Spleen (tissue), 11 donors: ENCODE data around the gene SAT1. TPM values are rescaled to one million over a fixed set of nuclear protein-coding genes. Genes with fewer than 3 reads are reported as not detected.

Experiments used
- DNase-seq: peaks from one replicate; pipeline ENCODE4 v3.0.0-alpha.2; 2020
- H3K27ac ChIP-seq, 8 donors: fragments of 200-600 bp; sonication (generic) in 7 of 8; 1 replicate in 4 of 8; 2 replicates in 4 of 8; pipeline versions ENCODE4 v1.5.0 to v1.8.0; 2016 to 2021; ENCODE audit warnings: inconsistent platforms in 4 of 8, mild to moderate bottlenecking in 4 of 8, moderate library complexity in 1 of 8
- H3K27me3 ChIP-seq, 7 donors: fragments of 200-600 bp; sonication (generic) in 6 of 7; replicated peaks in 1 of 7; 1 replicate in 4 of 7; 2 replicates in 3 of 7; pipeline versions ENCODE4 v1.5.0 to v1.8.0; 2016 to 2021; ENCODE audit warnings: inconsistent platforms in 3 of 7, mild to moderate bottlenecking in 1 of 7
- H3K36me3 ChIP-seq, 6 donors: fragments of 200-600 bp; sonication (generic) in 5 of 6; 1 replicate in 4 of 6; 2 replicates in 2 of 6; pipeline versions ENCODE4 v1.5.0 to v1.8.0; 2016 to 2021; ENCODE audit warnings: inconsistent platforms in 2 of 6
- H3K4me1 ChIP-seq, 6 donors: fragments of 200-600 bp; sonication (generic) in 5 of 6; 1 replicate in 3 of 6; 2 replicates in 3 of 6; pipeline versions ENCODE4 v1.5.0 to v1.8.0; 2016 to 2021; ENCODE audit warnings: inconsistent platforms in 3 of 6
- H3K4me3 ChIP-seq, 8 donors: fragments of 200-600 bp; sonication (generic) in 7 of 8; 1 replicate in 4 of 8; 2 replicates in 4 of 8; pipeline versions ENCODE4 v1.5.0 to v1.8.0; 2016 to 2021; ENCODE audit warnings: inconsistent platforms in 4 of 8, mild to moderate bottlenecking in 4 of 8, moderate library complexity in 2 of 8
- H3K9me3 ChIP-seq, 8 donors: fragments of 200-600 bp; sonication (generic) in 7 of 8; 1 replicate in 4 of 8; 2 replicates in 4 of 8; pipeline versions ENCODE4 v1.5.0 to v1.8.0; 2016 to 2021; ENCODE audit warnings: inconsistent platforms in 4 of 8
- POLR2A ChIP-seq, 3 donors: fragments of 450-650 bp; IDR thresholded peaks; one replicate each; pipeline ENCODE4 v1.5.1; 2017; ENCODE audit warnings: antibody characterized with exemption in 3 of 3, mild to moderate bottlenecking in 1 of 3
- POLR2AphosphoS5 ChIP-seq, 3 donors: sonication (generic); formaldehyde crosslinking; IDR thresholded peaks; one replicate each; pipeline ENCODE4 v1.5.1; 2017; ENCODE audit warnings: antibody characterized with exemption in 3 of 3
- WGBS, 5 donors: extraction: QIAGEN DNeasy Blood & Tissue Kit in 3 of 5; methylation state at CpG; one replicate each; pipeline versions ENCODE4 v1.1.5 to v1.1.7; 2013 to 2018; 5-methylcytosine and 5-hydroxymethylcytosine counted together
- intact Hi-C: fragments of 100-400 bp; cut with DNase I; formaldehyde crosslinking; loops from one replicate; pipeline ENCODE4 v1.15.0; 2023; ENCODE audit warnings: low total_unique reads
- polyA plus RNA-seq, 3 donors: library from polyadenylated mRNA; stranded (reverse); fragments of 200-250 nt; gene quantifications; one replicate each; pipeline ENCODE4 v1.2.1, GENCODE V29; 2013
- total RNA-seq, 7 donors: library from RNA; depleted of rRNA in 3 of 7; stranded (reverse); fragments of >200 nt in 3 of 7; fragmentation: NEBNext Ultra II Directional in 4 of 7; extraction: Animal tissue kit (Norgen Biotek cat#: 25700) in 4 of 7; gene quantifications; one replicate each; pipeline versions ENCODE4 v1.1.0 to v1.2.1, GENCODE V29; 2016 to 2021
- TF ChIP-seq, protein P1 (sequence below), 11 experiments: fragments of 200-600 bp in 7 of 11; fragments of 450-650 bp in 4 of 11; sonication (generic) in 4 of 11; IDR thresholded peaks in 8 of 11; conservative IDR thresholded peaks in 3 of 11; 1 replicate in 7 of 11; 2 replicates in 4 of 11; pipeline versions ENCODE4 v1.4.0 to v1.8.0; 2016 to 2021; ENCODE audit warnings: antibody characterized with exemption in 11 of 11, inconsistent platforms in 4 of 11, mild to moderate bottlenecking in 1 of 11
- donor health status: healthy with polysubstance abuse.
- donor health status: DM: no; HTN: no; CAD: no; lungs with moderate emphysema.
- donor health status: DM: no; HTN: no; CAD: no.
- donor health status: Bipolar disorder and iron deficiency.
- donor health status: healthy.
- donor health status: DM: no; HTN: no; CAD: no.
- donor health status: DM: yes; HTN: yes; CAD: no.

Gene SAT1
- total and polyA plus RNA-seq, 10 donors, result 714 to 2,832 (median 981) TPM

DNA sequence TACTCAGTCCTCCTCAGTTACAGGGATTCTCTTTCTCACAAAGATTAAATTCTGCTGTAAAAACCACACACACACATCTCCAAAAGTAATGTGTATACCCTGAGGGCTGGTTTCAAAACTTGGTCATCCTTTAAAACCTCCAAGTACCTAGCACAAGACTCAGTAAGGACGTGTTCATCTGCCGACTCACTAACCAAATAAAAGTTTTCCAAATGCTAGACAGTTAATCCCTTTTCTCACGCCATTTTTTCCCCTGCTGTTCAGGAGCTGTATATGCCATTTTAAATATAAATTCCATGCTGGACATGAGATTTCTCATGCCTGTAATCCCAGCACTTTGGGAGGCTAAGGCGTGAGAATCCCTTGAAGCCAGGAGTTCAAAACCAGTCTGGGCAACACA is 3.9 kb upstream of the SAT1 start:
- Histone ChIP-seq H3K36me3 (no peaks in the 10 kb centered on the region), H3K9me3 (peaks cover 0 to 5% (median 0%) of the 10 kb centered on the region in 8 donors), H3K27me3 (no peaks in the 10 kb centered on the region), H3K4me1 (peaks cover 2 to 22% (median 9%) of the 10 kb centered on the region in 6 donors), H3K27ac (no peak overlapping the region), H3K4me3 (no peak overlapping the region)
- WGBS, 5 donors, result 77 to 93% (median 80%) methylated on average over 4 of the region's 4 CpGs
- DNase-seq, result no peak
- TF ChIP-seq, protein P1, sequence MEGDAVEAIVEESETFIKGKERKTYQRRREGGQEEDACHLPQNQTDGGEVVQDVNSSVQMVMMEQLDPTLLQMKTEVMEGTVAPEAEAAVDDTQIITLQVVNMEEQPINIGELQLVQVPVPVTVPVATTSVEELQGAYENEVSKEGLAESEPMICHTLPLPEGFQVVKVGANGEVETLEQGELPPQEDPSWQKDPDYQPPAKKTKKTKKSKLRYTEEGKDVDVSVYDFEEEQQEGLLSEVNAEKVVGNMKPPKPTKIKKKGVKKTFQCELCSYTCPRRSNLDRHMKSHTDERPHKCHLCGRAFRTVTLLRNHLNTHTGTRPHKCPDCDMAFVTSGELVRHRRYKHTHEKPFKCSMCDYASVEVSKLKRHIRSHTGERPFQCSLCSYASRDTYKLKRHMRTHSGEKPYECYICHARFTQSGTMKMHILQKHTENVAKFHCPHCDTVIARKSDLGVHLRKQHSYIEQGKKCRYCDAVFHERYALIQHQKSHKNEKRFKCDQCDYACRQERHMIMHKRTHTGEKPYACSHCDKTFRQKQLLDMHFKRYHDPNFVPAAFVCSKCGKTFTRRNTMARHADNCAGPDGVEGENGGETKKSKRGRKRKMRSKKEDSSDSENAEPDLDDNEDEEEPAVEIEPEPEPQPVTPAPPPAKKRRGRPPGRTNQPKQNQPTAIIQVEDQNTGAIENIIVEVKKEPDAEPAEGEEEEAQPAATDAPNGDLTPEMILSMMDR (IDR thresholded peaks at IDR 0.05 in 8 of 11, conservative IDR thresholded peaks at IDR 0.05 in 3 of 11), result no peak
- TF ChIP-seq POLR2A (IDR thresholded peaks at IDR 0.05) (no peak), POLR2AphosphoS5 (IDR thresholded peaks at IDR 0.05) (no peak)
- intact Hi-C loops, result no loop called here

DNA sequence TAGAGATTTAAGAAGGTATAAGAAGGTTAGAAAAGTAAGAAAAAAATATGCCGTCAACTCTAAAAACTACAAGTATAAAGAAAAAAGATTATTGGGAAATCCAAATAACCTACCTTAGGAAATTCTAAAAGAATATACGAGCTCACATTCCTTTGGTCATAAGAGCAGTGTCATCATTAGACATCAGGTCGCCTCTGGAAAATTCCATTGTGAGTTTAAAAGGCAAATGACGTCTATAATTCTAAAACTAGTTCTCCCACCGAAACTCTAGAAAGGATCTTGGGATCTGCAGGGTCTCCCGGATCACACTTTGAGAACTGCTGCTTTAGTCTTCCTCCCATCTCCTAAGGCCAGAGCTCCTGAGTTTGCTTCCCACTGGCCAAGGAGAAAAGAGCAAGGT is 518 bp upstream of the SAT1 start:
- no peaks in the 10 kb centered on the region for H3K27me3 ChIP-seq

DNA sequence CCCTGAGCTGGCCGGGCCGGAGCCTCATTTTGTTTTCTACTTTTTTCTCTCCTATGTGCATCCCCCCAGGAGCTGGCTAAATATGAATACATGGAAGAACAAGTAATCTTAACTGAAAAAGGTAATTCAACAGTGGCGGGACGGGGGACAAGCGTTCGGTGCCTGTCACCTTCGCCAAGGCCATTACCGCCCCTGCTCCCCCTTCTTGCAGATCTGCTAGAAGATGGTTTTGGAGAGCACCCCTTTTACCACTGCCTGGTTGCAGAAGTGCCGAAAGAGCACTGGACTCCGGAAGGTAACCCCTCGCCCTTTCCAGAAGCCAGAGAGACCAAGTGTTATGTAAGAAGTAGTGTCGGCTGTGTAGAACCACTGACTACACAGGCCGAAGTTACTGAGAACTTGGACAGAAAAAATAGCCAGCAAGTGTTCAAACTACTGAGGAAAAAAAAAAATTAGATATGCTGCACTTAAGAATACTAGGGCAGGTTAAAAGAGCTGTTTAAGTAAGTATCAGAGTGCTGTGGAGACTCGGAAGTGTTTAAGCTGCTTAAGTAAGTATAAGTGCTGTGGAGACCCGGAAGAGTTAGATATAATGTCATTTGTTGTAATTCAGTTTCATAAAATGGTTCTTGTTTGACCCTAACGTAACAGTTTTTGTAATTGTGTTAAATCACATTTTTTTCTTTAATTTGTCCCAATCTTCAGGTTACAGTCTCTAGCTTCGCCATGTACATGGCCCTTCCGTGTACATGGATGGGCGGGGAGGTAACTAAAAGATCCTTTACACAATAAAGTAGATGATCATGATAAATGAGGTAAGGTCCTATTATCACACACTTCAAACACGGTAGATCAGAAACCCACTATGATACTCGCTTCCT is 856 bp downstream of the SAT1 start:
- intact Hi-C loops, result no loop called here
- Histone ChIP-seq H3K27me3 (no peaks in the 10 kb centered on the region), H3K4me3 (peak overlapping the region; percentile 40 to 77 (median 52)), H3K9me3 (peaks cover 0 to 5% (median 0%) of the 10 kb centered on the region in 8 donors), H3K36me3 (peaks cover 0 to 19% (median 7%) of the 10 kb centered on the region in 6 donors), H3K27ac (peak overlapping the region; percentile 86 to 98 (median 96)), H3K4me1 (peaks cover 8 to 36% (median 20%) of the 10 kb centered on the region in 6 donors)
- 13 to 54% (median 16%) methylated on average over 19 to 21 of the region's 21 CpGs for WGBS, 5 donors
- DNase-seq, result no peak
- TF ChIP-seq POLR2A (IDR thresholded peaks at IDR 0.05), result peak in 1 of 3 donors; percentile 5
- no peak for TF ChIP-seq POLR2AphosphoS5 (IDR thresholded peaks at IDR 0.05)

More for the DNA sequence above, 518 bp upstream of the SAT1 start:
- H3K9me3 ChIP-seq, result peaks cover 0 to 5% (median 0%) of the 10 kb centered on the region in 8 donors
- H3K27ac ChIP-seq, result peak overlapping the region; percentile 44 to 98 (median 96)
- peaks cover 0 to 19% (median 7%) of the 10 kb centered on the region in 6 donors for H3K36me3 ChIP-seq
- TF ChIP-seq, protein P1 (IDR thresholded peaks at IDR 0.05 in 8 of 11, conservative IDR thresholded peaks at IDR 0.05 in 3 of 11), result no peak
- no peak for TF ChIP-seq POLR2A (IDR thresholded peaks at IDR 0.05)
- no peak for TF ChIP-seq POLR2AphosphoS5 (IDR thresholded peaks at IDR 0.05)
- no peak for DNase-seq
- intact Hi-C loops, result no loop called here
- peaks cover 8 to 36% (median 20%) of the 10 kb centered on the region in 6 donors for H3K4me1 ChIP-seq
- H3K4me3 ChIP-seq, result peak overlapping the region in 5 of 8 donors; percentile 40 to 77 (median 53)
- WGBS, 5 donors, result 38 to 58% (median 54%) methylated on average over 6 of the region's 6 CpGs

DNA sequence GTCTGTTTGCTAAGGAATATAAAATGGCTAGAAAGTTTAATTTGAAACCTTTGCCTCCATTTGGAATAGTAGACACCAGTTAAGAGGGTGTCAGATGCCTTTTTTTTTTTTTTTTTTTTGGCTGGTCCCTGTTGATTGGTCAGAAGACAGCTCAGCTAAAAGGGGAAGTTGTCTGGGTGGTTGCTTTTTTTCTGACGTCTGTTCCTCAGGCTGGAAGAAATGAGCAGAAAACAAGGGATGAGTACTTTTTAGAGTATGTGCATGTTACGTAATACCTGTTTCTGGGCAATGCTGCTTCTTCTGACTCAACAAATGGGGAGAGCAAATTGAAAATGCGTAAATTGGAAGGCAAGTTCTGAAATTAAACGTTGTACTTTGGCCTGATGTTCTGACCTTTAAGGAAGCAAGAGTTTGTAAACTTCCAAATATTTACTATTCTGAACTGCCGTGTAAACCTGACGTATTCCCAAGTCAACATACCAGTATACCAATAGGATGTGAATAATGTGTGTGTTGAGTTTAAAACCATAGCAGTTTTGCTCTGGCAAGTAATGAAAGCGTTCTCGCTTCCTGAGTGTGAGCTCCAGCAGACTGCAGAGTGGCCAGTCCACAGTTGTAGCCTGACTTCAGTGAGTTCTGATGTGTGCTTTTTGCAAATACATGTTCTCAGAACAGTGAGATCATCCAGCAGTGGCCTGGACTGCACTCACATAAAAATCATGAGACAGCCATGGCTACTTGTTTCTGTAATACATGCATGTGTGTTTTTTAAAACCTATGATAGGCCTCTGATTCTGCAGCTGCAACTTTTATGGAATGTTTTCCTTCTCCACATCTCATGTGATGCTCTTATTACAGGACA is 1.7 kb downstream of the SAT1 start:
- peak in 1 of 3 donors; percentile 26 for TF ChIP-seq POLR2A (IDR thresholded peaks at IDR 0.05)
- TF ChIP-seq POLR2AphosphoS5 (IDR thresholded peaks at IDR 0.05), result peak in 1 of 3 donors; percentile 80
- TF ChIP-seq, protein P1 (IDR thresholded peaks at IDR 0.05 in 8 of 11, conservative IDR thresholded peaks at IDR 0.05 in 3 of 11), result no peak
- Histone ChIP-seq H3K4me1 (peaks cover 8 to 36% (median 20%) of the 10 kb centered on the region in 6 donors), H3K36me3 (peaks cover 0 to 19% (median 7%) of the 10 kb centered on the region in 6 donors), H3K27ac (peak overlapping the region; percentile 86 to 98 (median 96)), H3K4me3 (peak overlapping the region; percentile 40 to 77 (median 52)), H3K27me3 (no peaks in the 10 kb centered on the region), H3K9me3 (peaks cover 0 to 5% (median 0%) of the 10 kb centered on the region in 8 donors)
- DNase-seq, result no peak
- intact Hi-C loops, result no loop called here
- WGBS, 5 donors, result 48 to 75% (median 65%) methylated on average over 7 to 8 of the region's 8 CpGs
